Measurements from ENCODE around the gene GAGE12C. TPM values are rescaled to one million over a fixed set of nuclear protein-coding genes. Genes with fewer than 3 reads are reported as not detected.

GAGE12C gene
- total and polyA plus RNA-seq, 2 of the 13 experiments (the other 11 are each of a cell fraction or from before 2014, with no cell fraction given): not detected

Small RNA genes lying within 50 kb of the gene (small RNA-seq; reads per million reads assigned to genes)
- gene GAGE12B (ENCODE audit: insufficient read depth in 2 of 3, insufficient read length in 3 of 3, low read depth in 2 of 3, low replicate concordance in 1 of 3): 0 reads per million in 3 experiments

Other genes starting within 250 kb of the GAGE12C start
- gene GAGE10, start 228.5 kb upstream of the GAGE12C start, total RNA-seq (2016; rRNA removed; fragmentation: Illumina TruSeq; extraction: Trizol): not detected in 2 replicates
- not detected in 2 replicates for gene GAGE10, start 228.5 kb upstream of the GAGE12C start, polyA plus RNA-seq (2011; rRNA removed)
- not detected in 2 replicates for gene GAGE12J, start 210.1 kb upstream of the GAGE12C start, total RNA-seq (2016; rRNA removed; fragmentation: Illumina TruSeq; extraction: Trizol)
- gene GAGE12J, start 210.1 kb upstream of the GAGE12C start, polyA plus RNA-seq (2011; rRNA removed): not detected in 2 replicates
- not detected in 2 replicates for gene GAGE13, start 200.6 kb upstream of the GAGE12C start, total RNA-seq (2016; rRNA removed; fragmentation: Illumina TruSeq; extraction: Trizol)
- not detected in 2 replicates for gene GAGE13, start 200.6 kb upstream of the GAGE12C start, polyA plus RNA-seq (2011; rRNA removed)
- gene GAGE12D, start 9.6 kb downstream of the GAGE12C start, total RNA-seq (2016; rRNA removed; fragmentation: Illumina TruSeq; extraction: Trizol): not detected in 2 replicates
- not detected in 2 replicates for gene GAGE12D, start 9.6 kb downstream of the GAGE12C start, polyA plus RNA-seq (2011; rRNA removed)
- gene GAGE12E, start 19.1 kb downstream of the GAGE12C start, total RNA-seq (2016; rRNA removed; fragmentation: Illumina TruSeq; extraction: Trizol): not detected in 2 replicates
- not detected in 2 replicates for gene GAGE12E, start 19.1 kb downstream of the GAGE12C start, polyA plus RNA-seq (2011; rRNA removed)
- gene GAGE12F, start 28.7 kb downstream of the GAGE12C start, total RNA-seq (2016; rRNA removed; fragmentation: Illumina TruSeq; extraction: Trizol): not detected in 2 replicates
- gene GAGE12F, start 28.7 kb downstream of the GAGE12C start, polyA plus RNA-seq (2011; rRNA removed): not detected in 2 replicates
- not detected in 2 replicates for gene GAGE12G, start 38.2 kb downstream of the GAGE12C start, total RNA-seq (2016; rRNA removed; fragmentation: Illumina TruSeq; extraction: Trizol)
- not detected in 2 replicates for gene GAGE12G, start 38.2 kb downstream of the GAGE12C start, polyA plus RNA-seq (2011; rRNA removed)
- gene GAGE12H, start 47.8 kb downstream of the GAGE12C start, total RNA-seq (2016; rRNA removed; fragmentation: Illumina TruSeq; extraction: Trizol): not detected in 2 replicates
- gene GAGE12H, start 47.8 kb downstream of the GAGE12C start, polyA plus RNA-seq (2011; rRNA removed): not detected in 2 replicates
- not detected in 2 replicates for gene GAGE2A, start 57.3 kb downstream of the GAGE12C start, total RNA-seq (2016; rRNA removed; fragmentation: Illumina TruSeq; extraction: Trizol)
- not detected in 2 replicates for gene GAGE2A, start 57.3 kb downstream of the GAGE12C start, polyA plus RNA-seq (2011; rRNA removed)
- not detected in 2 replicates for gene GAGE1, start 66.8 kb downstream of the GAGE12C start, total RNA-seq (2016; rRNA removed; fragmentation: Illumina TruSeq; extraction: Trizol)
- not detected in 2 replicates for gene GAGE1, start 66.8 kb downstream of the GAGE12C start, polyA plus RNA-seq (2011; rRNA removed)
- gene PAGE1, start 163.8 kb downstream of the GAGE12C start, total RNA-seq (2016; rRNA removed; fragmentation: Illumina TruSeq; extraction: Trizol): 0.69 and 0.93 TPM in 2 replicates
- gene PAGE1, start 163.8 kb downstream of the GAGE12C start, polyA plus RNA-seq (2011; rRNA removed): 0.12 and 0.45 TPM in 2 replicates

Measured in HepG2 (cell line).